ENCODE measurements around the gene HADHB. TPM values are rescaled to one million over a fixed set of nuclear protein-coding genes. Genes with fewer than 3 reads are reported as not detected.

HADHB gene
- polyA plus RNA-seq, 1 of the 3 experiments (the other 2 are of a cell fraction) = 108 TPM

DNA sequence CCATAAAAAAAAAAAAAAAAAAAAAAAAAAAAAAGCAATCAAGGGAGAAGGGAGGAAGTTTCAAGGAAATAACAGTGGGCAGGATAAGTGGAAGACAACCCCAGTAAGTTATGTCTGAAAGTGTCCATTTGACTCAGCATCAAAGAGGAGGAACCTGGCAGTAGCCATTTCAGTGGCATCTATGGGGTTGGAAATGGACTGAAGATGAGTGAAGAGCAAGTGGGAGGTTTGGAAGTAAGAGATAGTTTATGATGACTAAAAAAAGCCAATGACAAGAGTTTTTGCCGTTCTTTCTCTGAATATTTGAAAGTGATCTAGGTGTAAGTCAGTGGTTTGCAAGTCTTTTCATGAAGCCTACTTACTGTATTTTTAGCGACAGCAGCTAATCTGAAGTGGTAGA is 92.0 kb downstream of the HADHB start:
- no peak overlapping the region for H3K27ac ChIP-seq (ENCODE audit: low read depth in 2 of 2, low read length in 1 of 2)
- H3K4me1 ChIP-seq (ENCODE audit: control insufficient read depth in 1 of 2, insufficient read depth in 2 of 2, low read depth in 1 of 2, low read length in 1 of 2) = peaks cover 0 to 2% of the 10 kb centered on the region in 2 experiments; a peak in 1 of 4 replicates
- no peaks in the 10 kb centered on the region for H3F3A ChIP-seq (replicated peaks; ENCODE audit: insufficient read depth)
- DNase-seq = no peak
- H3K9me2 ChIP-seq = no peaks in the 10 kb centered on the region
- H3K4me2 ChIP-seq = no peak overlapping the region
- no peak overlapping the region for H3K9ac ChIP-seq
- no peaks in the 10 kb centered on the region for H3K27me3 ChIP-seq (ENCODE audit: insufficient read depth)
- no peaks in the 10 kb centered on the region for H4K20me1 ChIP-seq (ENCODE audit: insufficient read depth)
- no peaks in the 10 kb centered on the region for H3K36me3 ChIP-seq (replicated peaks in 1 of 2; ENCODE audit: control insufficient read depth in 1 of 2, insufficient read depth in 2 of 2, low read length in 1 of 2)
- POLR2A ChIA-PET = no interaction called here
- no peak overlapping the region for H2AFZ ChIP-seq (ENCODE audit: low read depth)
- no peak for TF ChIP-seq ELF1 (IDR thresholded peaks at IDR 0.05)
- no peak for TF ChIP-seq SIN3A (IDR thresholded peaks at IDR 0.05; ENCODE audit: borderline replicate concordance, low read depth, low read length)
- no peak for TF ChIP-seq JUND (IDR thresholded peaks at IDR 0.05)
- TF ChIP-seq, protein P1, sequence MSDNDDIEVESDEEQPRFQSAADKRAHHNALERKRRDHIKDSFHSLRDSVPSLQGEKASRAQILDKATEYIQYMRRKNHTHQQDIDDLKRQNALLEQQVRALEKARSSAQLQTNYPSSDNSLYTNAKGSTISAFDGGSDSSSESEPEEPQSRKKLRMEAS (IDR thresholded peaks at IDR 0.05; ENCODE audit: low read depth) = no peak
- H3K4me3 ChIP-seq (ENCODE audit: low read depth in 2 of 2, low read length in 1 of 2) = no peak overlapping the region
- 80% methylated on average over 2 of the region's 2 CpGs for WGBS (ENCODE audit: low lambda C conversion rate)
- H3K79me2 ChIP-seq (ENCODE audit: insufficient read depth) = no peaks in the 10 kb centered on the region
- no peaks in the 10 kb centered on the region for H3K9me3 ChIP-seq
- CTCF ChIA-PET = interaction anchor here (1.2 to 2.7 kb wide), 2 partner anchors 10 to 241 kb away, joined by 4 to 10 read pairs; partner anchors contain the start of gene ADGRF3

DNA sequence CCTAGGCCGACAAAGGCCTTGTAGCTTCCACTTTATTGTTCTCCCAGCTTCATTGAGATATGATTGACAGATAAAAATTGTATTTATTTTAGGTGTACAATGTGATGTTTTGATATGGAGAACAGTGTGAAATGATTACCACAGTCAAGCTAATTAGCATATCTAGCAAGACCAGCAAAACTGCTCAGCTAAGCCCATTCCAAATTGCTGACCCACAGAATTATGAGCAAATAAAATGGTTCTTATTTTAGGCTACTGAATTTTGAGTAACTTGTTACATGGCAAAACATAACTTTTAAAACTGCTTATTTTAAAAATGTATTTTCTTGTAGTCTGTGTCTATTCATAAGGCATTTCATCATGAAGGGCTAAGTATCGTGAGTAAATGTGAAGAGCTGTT is 92.6 kb downstream of the HADHB start:
- no peak for DNase-seq
- Histone ChIP-seq H3K4me1 (ENCODE audit: control insufficient read depth in 1 of 2, insufficient read depth in 2 of 2, low read depth in 1 of 2, low read length in 1 of 2) (peaks cover 0 to 2% of the 10 kb centered on the region in 2 experiments; a peak in 1 of 4 replicates), H4K20me1 (ENCODE audit: insufficient read depth) (no peaks in the 10 kb centered on the region), H3K4me3 (ENCODE audit: low read depth in 2 of 2, low read length in 1 of 2) (no peak overlapping the region), H3K4me2 (no peak overlapping the region), H3K9me2 (no peaks in the 10 kb centered on the region), H3K79me2 (ENCODE audit: insufficient read depth) (no peaks in the 10 kb centered on the region), H3K27me3 (ENCODE audit: insufficient read depth) (no peaks in the 10 kb centered on the region), H3K27ac (ENCODE audit: low read depth in 2 of 2, low read length in 1 of 2) (no peak overlapping the region), H3K36me3 (replicated peaks in 1 of 2; ENCODE audit: control insufficient read depth in 1 of 2, insufficient read depth in 2 of 2, low read length in 1 of 2) (no peaks in the 10 kb centered on the region), H2AFZ (ENCODE audit: low read depth) (no peak overlapping the region), H3K9ac (no peak overlapping the region), H3K9me3 (no peaks in the 10 kb centered on the region), H3F3A (replicated peaks; ENCODE audit: insufficient read depth) (no peaks in the 10 kb centered on the region)
- TF ChIP-seq EZH2phosphoT487 (IDR thresholded peaks at IDR 0.05; ENCODE audit: borderline replicate concordance, low read depth) = no peak
- TF ChIP-seq, protein P2, sequence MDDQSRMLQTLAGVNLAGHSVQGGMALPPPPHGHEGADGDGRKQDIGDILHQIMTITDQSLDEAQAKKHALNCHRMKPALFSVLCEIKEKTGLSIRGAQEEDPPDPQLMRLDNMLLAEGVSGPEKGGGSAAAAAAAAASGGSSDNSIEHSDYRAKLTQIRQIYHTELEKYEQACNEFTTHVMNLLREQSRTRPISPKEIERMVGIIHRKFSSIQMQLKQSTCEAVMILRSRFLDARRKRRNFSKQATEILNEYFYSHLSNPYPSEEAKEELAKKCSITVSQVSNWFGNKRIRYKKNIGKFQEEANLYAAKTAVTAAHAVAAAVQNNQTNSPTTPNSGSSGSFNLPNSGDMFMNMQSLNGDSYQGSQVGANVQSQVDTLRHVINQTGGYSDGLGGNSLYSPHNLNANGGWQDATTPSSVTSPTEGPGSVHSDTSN (IDR thresholded peaks at IDR 0.05) = no peak
- ChIA-PET POLR2A (no interaction called here), CTCF (interaction anchor here (0.8 to 2.7 kb wide), 2 partner anchors 13 to 241 kb away, joined by 3 to 10 read pairs; no protein-coding TSS in a partner anchor)
- WGBS (ENCODE audit: low lambda C conversion rate) = 97% methylated on average over 2 of the region's 2 CpGs

Other genes starting within 250 kb of the HADHB start
- gene RAB10, start 210.9 kb upstream of the HADHB start, polyA plus RNA-seq (2012; rRNA removed) = 47.5 and 57.5 TPM in 2 replicates
- gene GAREM2, start 71.9 kb upstream of the HADHB start, polyA plus RNA-seq (2012; rRNA removed) = 1.5 and 3.7 TPM in 2 replicates
- gene HADHA, start 307 bp upstream of the HADHB start, polyA plus RNA-seq (2012; rRNA removed) = 64.3 and 69.9 TPM in 2 replicates
- 4.4 and 6.2 TPM in 2 replicates for gene SELENOI, start 101.2 kb downstream of the HADHB start, polyA plus RNA-seq (2012; rRNA removed)
- gene ADGRF3, start 101.8 kb downstream of the HADHB start, polyA plus RNA-seq (2012; rRNA removed) = 0.10 and 0.31 TPM in 2 replicates
- 0.18 TPM in 1 of 2 replicates, not detected in the other for gene DRC1, start 157.0 kb downstream of the HADHB start, polyA plus RNA-seq (2012; rRNA removed)
- gene OTOF, start 233.2 kb downstream of the HADHB start, polyA plus RNA-seq (2012; rRNA removed) = not detected in 2 replicates